Activated naive CD4-positive, alpha-beta T cell treated with Interleukin-2 at 50 U/mL for 16 hours (primary cell): ENCODE measurements around the gene CEP78.

Experiments
- DNase-seq: peaks from one replicate; pipeline ENCODE4 v3.0.0-alpha.2; 2020

The CEP78 gene

GRCh38 chr9:78314550-78314949 is 78.7 kb downstream of the CEP78 start:
- no peak for DNase-seq

- DNase-seq = no peak
Observed at GRCh38 chr9:78314953-78315870, 79.3 kb downstream of the CEP78 start.

- no peak for DNase-seq
Observed at GRCh38 chr9:78316166-78316892, 80.5 kb downstream of the CEP78 start.

GRCh38 chr9:78319197-78320029 is 83.5 kb downstream of the CEP78 start:
- no peak for DNase-seq

- no peak for DNase-seq
Observed at GRCh38 chr9:78320030-78320693, 84.3 kb downstream of the CEP78 start.

- no peak for DNase-seq
Observed at GRCh38 chr9:78320875-78321496, 85.1 kb downstream of the CEP78 start.

- no peak for DNase-seq
Observed at GRCh38 chr9:78321505-78321904, 85.6 kb downstream of the CEP78 start.

- DNase-seq = no peak
Observed at GRCh38 chr9:78324068-78324650, 88.3 kb downstream of the CEP78 start.

- no peak for DNase-seq
Observed at GRCh38 chr9:78324682-78325081, 88.8 kb downstream of the CEP78 start.

GRCh38 chr9:78325343-78325742 is 89.5 kb downstream of the CEP78 start:
- DNase-seq = no peak

- no peak for DNase-seq
Observed at GRCh38 chr9:78325846-78326360, 90.0 kb downstream of the CEP78 start.

- DNase-seq = no peak
Observed at GRCh38 chr9:78326564-78326963, 90.7 kb downstream of the CEP78 start.
